IMR-90 (cell line): Measurements from ENCODE around the gene PFKFB2. TPM values are rescaled to one million over a fixed set of nuclear protein-coding genes. Genes with fewer than 3 reads are reported as not detected.

Experiments
- ATAC-seq: fragments of 200-7000 bp; cut with Tn5 transposase; 2 replicates; pipeline ENCODE4 v1.9.1; 2020; ENCODE audit warnings: low read depth, mild to moderate bottlenecking, moderate library complexity
- BruUV-seq: library from RNA; stranded (reverse); fragments of 400-500 nt; replicated peaks from 2 replicates; lab custom pipeline; 2021; lab: Mats Ljungman, UMichigan
- CTCF ChIA-PET: fragments of 300-600 bp; formaldehyde crosslinking; extraction: SDS; loops from one replicate; lab custom pipeline; 2021; ENCODE audit warnings: antibody characterized with exemption; lab: Yijun Ruan, JAX
- POLR2A ChIA-PET: fragments of 300-600 bp; sonication (Branson Sonifier 250); formaldehyde crosslinking; loops from one replicate; lab custom pipeline; 2022; ENCODE audit warnings: antibody characterized with exemption; ENCODE audit not compliant: unreplicated experiment; lab: Charles Lee
- DNase-seq: peaks from one replicate; pipeline ENCODE4 v3.0.0; 2013
- H2AFZ ChIP-seq: replicated peaks from 2 replicates; pipeline ENCODE3; 2013; ENCODE audit warnings: low read length, mild to moderate bottlenecking; ENCODE audit not compliant: poor library complexity
- H2AK5ac ChIP-seq: 2 replicates; pipeline ENCODE4 v1.6.1; 2013; ENCODE audit warnings: low read depth, low read length, inconsistent platforms
- H2AK9ac ChIP-seq: replicated peaks from 2 replicates; pipeline ENCODE3; 2013; ENCODE audit warnings: mild to moderate bottlenecking, low read depth, low read length, moderate library complexity; ENCODE audit not compliant: poor library complexity
- H2BK120ac ChIP-seq: 2 replicates; pipeline ENCODE4 v1.6.1; 2013; ENCODE audit warnings: low read depth, low read length, inconsistent platforms
- H2BK15ac ChIP-seq: 3 replicates; pipeline ENCODE4 v1.6.1; 2013; ENCODE audit warnings: low read depth, low read length, inconsistent platforms
- H2BK20ac ChIP-seq: 2 replicates; pipeline ENCODE4 v1.6.1; 2013; ENCODE audit warnings: low read depth, mild to moderate bottlenecking, inconsistent platforms, low read length, moderate library complexity
- H2BK5ac ChIP-seq: 2 replicates; pipeline ENCODE4 v1.6.1; 2013; ENCODE audit warnings: mild to moderate bottlenecking, low read depth, low read length, inconsistent platforms; ENCODE audit not compliant: poor library complexity, severe bottlenecking
- H3K14ac ChIP-seq: replicated peaks from 2 replicates; pipeline ENCODE4 v1.6.1; 2013; ENCODE audit warnings: low read depth, low read length, inconsistent platforms
- H3K18ac ChIP-seq: 2 replicates; pipeline ENCODE4 v1.6.1; 2013; ENCODE audit warnings: low read depth, low read length, control low read depth
- H3K23ac ChIP-seq: 2 replicates; pipeline ENCODE4 v1.6.1; 2013; ENCODE audit warnings: low read depth, low read length, inconsistent platforms
- H3K27ac ChIP-seq: 2 replicates; pipeline ENCODE4 v1.5.1; 2013; ENCODE audit warnings: mild to moderate bottlenecking, control low read depth, low read length; ENCODE audit not compliant: insufficient read depth
- H3K27me3 ChIP-seq: 2 replicates; pipeline ENCODE4 v1.6.1; 2013; ENCODE audit warnings: low read length; ENCODE audit not compliant: control insufficient read depth, insufficient read depth
- H3K36me3 ChIP-seq: 2 replicates; pipeline ENCODE4 v1.6.1; 2013; ENCODE audit warnings: low read length, mixed read lengths; ENCODE audit not compliant: control insufficient read depth, insufficient read depth
- H3K4ac ChIP-seq: 2 replicates; pipeline ENCODE4 v1.6.1; 2013; ENCODE audit warnings: low read depth, low read length, inconsistent platforms
- H3K4me1 ChIP-seq: 2 replicates; pipeline ENCODE4 v1.6.1; 2013; ENCODE audit warnings: low read length, mixed read lengths; ENCODE audit not compliant: control insufficient read depth, insufficient read depth
- H3K4me2 ChIP-seq: 2 replicates; pipeline ENCODE4 v1.6.1; 2013; ENCODE audit warnings: low read depth, mild to moderate bottlenecking, control low read depth, low read length, moderate library complexity
- H3K4me3 ChIP-seq: 2 replicates; pipeline ENCODE4 v1.5.1; 2013; ENCODE audit warnings: low read depth, mild to moderate bottlenecking, control low read depth, low read length, moderate library complexity; ENCODE audit not compliant: insufficient read depth
- H3K56ac ChIP-seq: 2 replicates; pipeline ENCODE4 v1.6.1; 2013; ENCODE audit warnings: low read length, inconsistent platforms; ENCODE audit not compliant: insufficient read depth; ENCODE audit errors: extremely low read depth
- H3K79me1 ChIP-seq, 2 experiments: 2 replicates each; pipeline ENCODE4 v1.6.1; 2013; ENCODE audit warnings: low read length in 2 of 2, inconsistent platforms in 1 of 2, low read depth in 1 of 2
- H3K9ac ChIP-seq: 2 replicates; pipeline ENCODE4 v1.6.1; 2013; ENCODE audit warnings: low read depth, low read length, control low read depth
- H3K9me1 ChIP-seq: 2 replicates; pipeline ENCODE4 v1.6.1; 2013; ENCODE audit warnings: low read length, inconsistent platforms; ENCODE audit not compliant: insufficient read depth
- H3K9me3 ChIP-seq: 2 replicates; pipeline ENCODE4 v1.6.1; 2013; ENCODE audit warnings: low read length; ENCODE audit not compliant: control insufficient read depth, insufficient read depth
- H4K20me1 ChIP-seq: 2 replicates; pipeline ENCODE4 v1.6.1; 2013; ENCODE audit warnings: low read length, inconsistent platforms; ENCODE audit not compliant: insufficient read depth
- H4K5ac ChIP-seq: 2 replicates; pipeline ENCODE4 v1.6.1; 2013; ENCODE audit warnings: mild to moderate bottlenecking, low read depth, low read length, control low read depth
- H4K8ac ChIP-seq, 2 experiments: 2 replicates each; pipeline ENCODE4 v1.6.1; 2013; ENCODE audit warnings: low read depth in 2 of 2, low read length in 2 of 2, control low read depth in 1 of 2, inconsistent platforms in 1 of 2
- H4K91ac ChIP-seq: 2 replicates; pipeline ENCODE4 v1.6.1; 2013; ENCODE audit warnings: low read depth, low read length, inconsistent platforms; ENCODE audit not compliant: insufficient read depth
- BHLHE40 ChIP-seq: fragments of 150-350 bp; IDR thresholded peaks from 2 replicates; pipeline ENCODE4 v1.6.1; 2016; ENCODE audit warnings: mild to moderate bottlenecking, low read depth, low read length
- CEBPB ChIP-seq: IDR thresholded peaks from 2 replicates; pipeline ENCODE4 v1.6.1; 2012; ENCODE audit warnings: low read depth, low read length, improper control_type of control experiment
- CHD1 ChIP-seq: IDR thresholded peaks from 2 replicates; pipeline ENCODE4 v1.6.1; 2012; ENCODE audit warnings: low read depth, low read length, improper control_type of control experiment
- FOS ChIP-seq: fragments of 150-350 bp; IDR thresholded peaks from 2 replicates; pipeline ENCODE4 v1.6.1; 2016; ENCODE audit warnings: low read depth, low read length
- MAZ ChIP-seq: IDR thresholded peaks from 2 replicates; pipeline ENCODE4 v1.6.1; 2012; ENCODE audit warnings: low read depth, mild to moderate bottlenecking, low read length, improper control_type of control experiment, moderate library complexity, borderline replicate concordance
- MXI1 ChIP-seq: IDR thresholded peaks from 2 replicates; pipeline ENCODE4 v1.6.1; 2012; ENCODE audit warnings: low read depth, mild to moderate bottlenecking, low read length, moderate library complexity, borderline replicate concordance
- NFE2L2 ChIP-seq: fragments of 150-350 bp; IDR thresholded peaks from 2 replicates; pipeline ENCODE4 v1.6.1; 2016; ENCODE audit warnings: low read depth, mild to moderate bottlenecking, low read length
- RAD21 ChIP-seq: IDR thresholded peaks from 2 replicates; pipeline ENCODE4 v1.6.1; 2012; ENCODE audit warnings: low read length, improper control_type of control experiment
- RCOR1 ChIP-seq: IDR thresholded peaks from 2 replicates; pipeline ENCODE4 v1.6.1; 2012; ENCODE audit warnings: mild to moderate bottlenecking, low read length, improper control_type of control experiment; ENCODE audit not compliant: insufficient replicate concordance
- SMC3 ChIP-seq: fragments of 150-350 bp; IDR thresholded peaks from 2 replicates; pipeline ENCODE4 v1.6.1; 2016; ENCODE audit warnings: low read depth, mild to moderate bottlenecking, antibody characterized with exemption, low read length, moderate library complexity
- WGBS, 2 experiments: methylation state at CpG; one replicate each; pipeline versions ENCODE4 v1.1.5 to v1.1.7; 2013; ENCODE audit warnings: missing lambda C conversion rate in 2 of 2; ENCODE audit not compliant: insufficient read length in 1 of 2; ENCODE audit errors: extremely low coverage in 2 of 2; 5-methylcytosine and 5-hydroxymethylcytosine counted together
- dilution Hi-C: fragments of 300-500 bp; cut with HindIII; formaldehyde crosslinking; loops from one replicate; pipeline ENCODE4 v1.14.3; 2018; ENCODE audit warnings: low sequenced_read_pairs; ENCODE audit not compliant: unreplicated experiment
- in situ Hi-C: fragments of 300-500 bp; cut with MboI; formaldehyde crosslinking; loops from 3 replicates; pipeline ENCODE4 v1.14.3; 2019; ENCODE audit warnings: low sequenced_read_pairs, inconsistent platforms, mixed read lengths
- intact Hi-C: fragments of 100-400 bp; cut with micrococcal nuclease; formaldehyde crosslinking; loops from 2 replicates; pipeline ENCODE4 v1.10.0; 2022
- polyA plus RNA-seq, 3 experiments: library from polyadenylated mRNA; depleted of rRNA; stranded (reverse); fragments of >200 nt; gene quantifications; 2 replicates each; pipeline ENCODE4 v1.2.3, GENCODE V29; 2012; ENCODE audit warnings: low replicate concordance in 1 of 3
- total RNA-seq: library from RNA; depleted of rRNA; stranded (reverse); fragments of >200 nt; gene quantifications from 2 replicates; pipeline ENCODE4 v1.2.3, GENCODE V29; 2012
- TF ChIP-seq, protein P1 (sequence below): fragments of 150-350 bp; IDR thresholded peaks from 2 replicates; pipeline ENCODE4 v1.6.1; 2017; ENCODE audit warnings: mild to moderate bottlenecking, antibody characterized with exemption, low read length, low read depth
- TF ChIP-seq, protein P2 (sequence below): fragments of 150-350 bp; IDR thresholded peaks from 2 replicates; pipeline ENCODE4 v1.6.1; 2016; ENCODE audit warnings: low read depth, mild to moderate bottlenecking, low read length, moderate library complexity, borderline replicate concordance

PFKFB2 gene
- total and polyA plus RNA-seq, 2 of the 4 experiments (the other 2 are of a cell fraction), result 0.62 to 1.3 TPM

DNA sequence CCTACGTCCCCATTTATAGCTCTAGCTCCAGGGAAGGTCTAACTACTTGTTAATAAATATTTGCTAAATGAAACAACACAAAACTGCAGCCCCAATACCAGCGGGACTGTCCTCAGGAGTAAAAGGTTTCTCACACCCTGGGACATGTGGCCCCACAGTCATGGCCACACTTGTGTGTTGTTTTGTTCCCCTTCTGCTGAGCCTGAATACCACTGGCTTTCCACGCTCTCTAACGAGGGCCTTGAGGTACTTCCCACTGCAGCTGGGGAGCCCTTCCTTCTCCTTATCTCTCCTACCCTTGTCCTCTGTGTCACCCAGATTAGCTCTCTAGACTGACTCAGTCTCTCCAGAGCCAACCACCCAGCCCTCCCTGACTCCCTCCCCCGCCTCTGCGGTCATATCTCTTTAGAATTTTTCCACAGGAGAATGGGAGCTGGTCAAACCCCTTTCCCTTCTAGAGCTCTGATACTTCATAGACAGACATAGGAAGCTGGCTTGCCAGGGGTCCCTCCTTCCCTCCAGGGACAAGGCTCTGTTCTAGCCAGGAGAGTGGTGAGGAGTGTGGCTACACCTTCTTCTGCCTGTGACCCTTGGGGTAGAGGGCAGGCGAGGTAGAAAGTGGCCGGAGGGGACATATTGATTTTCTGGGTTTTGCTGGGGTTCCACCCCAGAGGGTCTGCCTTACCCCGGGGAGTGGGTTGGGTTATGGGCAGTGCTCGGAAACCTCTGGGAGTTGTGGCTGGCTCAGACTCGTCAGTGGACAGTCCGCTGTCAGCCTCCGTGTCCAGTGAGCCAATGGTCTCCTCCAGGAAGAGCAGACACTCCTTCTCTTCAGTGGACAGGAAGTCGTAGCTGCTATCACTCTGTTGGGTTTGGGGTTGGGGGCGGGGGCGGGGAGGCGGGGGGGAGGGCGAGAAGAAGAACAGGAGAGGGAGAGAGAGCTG is 28.6 kb upstream of the PFKFB2 start:
- peak overlapping the region; percentile 36 to 88; a peak in 3 of 4 replicates for H4K8ac ChIP-seq
- no peak overlapping the region; the same call in 1 of the 2 replicates for H3K56ac ChIP-seq
- in situ Hi-C loops, result no loop called here
- no peaks in the 10 kb centered on the region for H3K36me3 ChIP-seq
- dilution Hi-C loops, result no loop called here
- peak overlapping the region; percentile 51; the same call in 1 of the 2 replicates for H4K5ac ChIP-seq
- peak overlapping the region; percentile 9 for H2AK9ac ChIP-seq
- H2BK120ac ChIP-seq, result peak overlapping the region; percentile 66; the same call in 1 of the 2 replicates
- no peak overlapping the region for H3K9ac ChIP-seq
- H3K9me1 ChIP-seq, result peaks cover 17% of the 10 kb centered on the region
- peak overlapping the region; percentile 87 for H2AFZ ChIP-seq
- H3K18ac ChIP-seq, result peak overlapping the region; percentile 30; the same call in 1 of the 2 replicates
- no peak overlapping the region for H3K27ac ChIP-seq
- no peaks in the 10 kb centered on the region for H3K9me3 ChIP-seq
- H2BK20ac ChIP-seq, result peak overlapping the region; percentile 63; the same call in 1 of the 2 replicates
- peak overlapping the region; percentile 61 for H4K91ac ChIP-seq
- H2AK5ac ChIP-seq, result peak overlapping the region; percentile 57; the same call in 1 of the 2 replicates
- BruUV-seq, result no TSS peak
- H3K4me3 ChIP-seq, result no peak overlapping the region
- H3K4me2 ChIP-seq, result no peak overlapping the region
- H3K27me3 ChIP-seq, result 0 out of 2 replicates have a peak, but pooled peaks cover 3% of the 10 kb centered on the region
- H2BK5ac ChIP-seq, result no peak overlapping the region
- WGBS, 2 experiments, result 80% methylated on average over 2 of the region's 18 CpGs; no CpG with 5 or more reads in 1 of the 2 experiments
- POLR2A ChIA-PET, result no interaction called here
- ATAC-seq (peak; percentile 5; the same call in 1 of the 2 replicates), DNase-seq (no peak)
- no peak overlapping the region for H2BK15ac ChIP-seq
- H3K79me1 ChIP-seq, result no peaks in the 10 kb centered on the region
- H3K23ac ChIP-seq, result peak overlapping the region; percentile 42; the same call in 1 of the 2 replicates
- H3K4me1 ChIP-seq, result peaks cover 6% of the 10 kb centered on the region
- intact Hi-C loops, result no loop called here
- peak overlapping the region; percentile 75 for H3K4ac ChIP-seq
- CTCF ChIA-PET, result interaction anchor here (1.3 to 1.5 kb wide), 2 partner anchors 19 to 20 kb away, joined by 3 to 6 read pairs; no protein-coding TSS in a partner anchor
- H3K14ac ChIP-seq, result peak overlapping the region; percentile 80; the same call in 1 of the 2 replicates
- no peaks in the 10 kb centered on the region for H4K20me1 ChIP-seq
- TF ChIP-seq NFE2L2 (no peak), BHLHE40 (no peak), CHD1 (no peak), RCOR1 (no peak), RAD21 (no peak), MXI1 (no peak), MAZ (no peak), SMC3 (no peak), FOS (no peak), CEBPB (no peak)
- TF ChIP-seq, protein P1, sequence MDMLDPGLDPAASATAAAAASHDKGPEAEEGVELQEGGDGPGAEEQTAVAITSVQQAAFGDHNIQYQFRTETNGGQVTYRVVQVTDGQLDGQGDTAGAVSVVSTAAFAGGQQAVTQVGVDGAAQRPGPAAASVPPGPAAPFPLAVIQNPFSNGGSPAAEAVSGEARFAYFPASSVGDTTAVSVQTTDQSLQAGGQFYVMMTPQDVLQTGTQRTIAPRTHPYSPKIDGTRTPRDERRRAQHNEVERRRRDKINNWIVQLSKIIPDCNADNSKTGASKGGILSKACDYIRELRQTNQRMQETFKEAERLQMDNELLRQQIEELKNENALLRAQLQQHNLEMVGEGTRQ, result no peak
- TF ChIP-seq, protein P2, sequence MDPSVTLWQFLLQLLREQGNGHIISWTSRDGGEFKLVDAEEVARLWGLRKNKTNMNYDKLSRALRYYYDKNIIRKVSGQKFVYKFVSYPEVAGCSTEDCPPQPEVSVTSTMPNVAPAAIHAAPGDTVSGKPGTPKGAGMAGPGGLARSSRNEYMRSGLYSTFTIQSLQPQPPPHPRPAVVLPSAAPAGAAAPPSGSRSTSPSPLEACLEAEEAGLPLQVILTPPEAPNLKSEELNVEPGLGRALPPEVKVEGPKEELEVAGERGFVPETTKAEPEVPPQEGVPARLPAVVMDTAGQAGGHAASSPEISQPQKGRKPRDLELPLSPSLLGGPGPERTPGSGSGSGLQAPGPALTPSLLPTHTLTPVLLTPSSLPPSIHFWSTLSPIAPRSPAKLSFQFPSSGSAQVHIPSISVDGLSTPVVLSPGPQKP, result no peak
